ENCODE measurements around the gene EN2. TPM values are rescaled to one million over a fixed set of nuclear protein-coding genes. Genes with fewer than 3 reads are reported as not detected.

EN2 gene
- polyA plus RNA-seq, 2 of the 4 experiments (the other 2 are of a cell fraction): 0.53 to 0.54 TPM

GRCh38 chr7:155483868-155484325 lies 26.0 kb downstream of the EN2 start:
- H3K27ac ChIP-seq: no peak overlapping the region
- ChIA-PET POLR2A (no interaction called here), CTCF (interaction anchor here (1.7 kb wide), 1 partner anchor 8 kb away, joined by 4 read pairs; no protein-coding TSS in a partner anchor)
- no peak for DNase-seq (ENCODE audit: low read depth in 1 of 2, low spot score in 1 of 2)
- no peaks in the 10 kb centered on the region; the same call in 2 of the 3 replicates for H3K9me3 ChIP-seq
- H3K4me3 ChIP-seq: no peak overlapping the region
- no peak overlapping the region for H3K4me2 ChIP-seq
- H3K4me1 ChIP-seq: no peaks in the 10 kb centered on the region
- peak in 1 of 2 experiments; percentile 16; a peak in 1 of 6 replicates for ATAC-seq
- 73% methylated on average over 16 of the region's 16 CpGs for WGBS (ENCODE audit: missing lambda C conversion rate)
- no peak for TF ChIP-seq HDAC2 (IDR thresholded peaks at IDR 0.05)
- TF ChIP-seq MYC (IDR thresholded peaks at IDR 0.05; ENCODE audit: borderline replicate concordance, low read length): no peak
- no peak for TF ChIP-seq ZSCAN20 (CRISPR knock-in tag; IDR thresholded peaks at IDR 0.05)
- no peak for TF ChIP-seq PHF8 (IDR thresholded peaks at IDR 0.05; ENCODE audit: borderline replicate concordance, low read depth)
- TF ChIP-seq ZC3H11A (IDR thresholded peaks at IDR 0.05): no peak
- no peak for TF ChIP-seq HOXB13 (CRISPR knock-in tag; IDR thresholded peaks at IDR 0.05; ENCODE audit: low read depth)
- TF ChIP-seq ATOH8 (CRISPR knock-in tag; IDR thresholded peaks at IDR 0.05; ENCODE audit: low read depth): no peak
- TF ChIP-seq POLR2A (IDR thresholded peaks at IDR 0.05; ENCODE audit: low read length): no peak
- TF ChIP-seq MAZ (IDR thresholded peaks at IDR 0.05; ENCODE audit: borderline replicate concordance, low read depth, low read length): no peak
- no peak for TF ChIP-seq USF2 (IDR thresholded peaks at IDR 0.05)
- no peak for FAIRE-seq

GRCh38 chr7:155484483-155485399 lies 26.8 kb downstream of the EN2 start:
- H3K4me1 ChIP-seq: no peaks in the 10 kb centered on the region
- FAIRE-seq: no peak
- no peak for ATAC-seq
- TF ChIP-seq GATA3 (IDR thresholded peaks at IDR 0.05; ENCODE audit: borderline replicate concordance) (no peak), SMC3 (IDR thresholded peaks at IDR 0.05) (no peak), EHF (CRISPR knock-in tag; IDR thresholded peaks at IDR 0.05) (no peak), SREBF2 (IDR thresholded peaks at IDR 0.05) (no peak), NPAS2 (CRISPR knock-in tag; IDR thresholded peaks at IDR 0.05; ENCODE audit: borderline replicate concordance) (no peak), FOXS1 (CRISPR knock-in tag; IDR thresholded peaks at IDR 0.05) (no peak), E2F6 (IDR thresholded peaks at IDR 0.05; ENCODE audit: borderline replicate concordance, low read depth) (no peak), ATOH8 (CRISPR knock-in tag; IDR thresholded peaks at IDR 0.05; ENCODE audit: low read depth) (no peak), REST (IDR thresholded peaks at IDR 0.05) (no peak), RAD21 (conservative IDR thresholded peaks at IDR 0.05 in 1 of 2, IDR thresholded peaks at IDR 0.05 in 1 of 2) (no peak), HOXA7 (CRISPR knock-in tag; IDR thresholded peaks at IDR 0.05) (no peak), CHD4 (IDR thresholded peaks at IDR 0.05; ENCODE audit: borderline replicate concordance) (no peak), RARB (CRISPR knock-in tag; IDR thresholded peaks at IDR 0.05) (no peak), JUNB (IDR thresholded peaks at IDR 0.05) (no peak), TFCP2L1 (CRISPR knock-in tag; IDR thresholded peaks at IDR 0.05) (no peak)
- no peak for DNase-seq (ENCODE audit: low read depth in 1 of 2, low spot score in 1 of 2)
- WGBS (ENCODE audit: missing lambda C conversion rate): 62% methylated on average over 23 of the region's 23 CpGs
- H3K27ac ChIP-seq: no peak overlapping the region
- no peak overlapping the region for H3K4me2 ChIP-seq
- ChIA-PET CTCF (interaction anchor here (1.7 kb wide), 1 partner anchor 9 kb away, joined by 4 read pairs; no protein-coding TSS in a partner anchor), POLR2A (no interaction called here)
- no peaks in the 10 kb centered on the region; the same call in 2 of the 3 replicates for H3K9me3 ChIP-seq
- H3K4me3 ChIP-seq: no peak overlapping the region
